ENCODE measurements around the gene GRID2.
"Not testable (repeated sequence)": the region's sequence is repeated elsewhere in the genome, so short reads cannot be mapped to it uniquely, and the experiment has no call there.

GRID2 gene

GRCh38 chr4:92362028-92362427 lies 58.3 kb downstream of the GRID2 start:
- H3K36me3 ChIP-seq (ENCODE audit: insufficient read depth, low read depth, low read length), result no peaks in the 10 kb centered on the region
- H3K27ac ChIP-seq (ENCODE audit: low read length), result no peak overlapping the region
- H3K4me3 ChIP-seq (ENCODE audit: low read length), result no peak overlapping the region
- no peak overlapping the region for H3K9ac ChIP-seq (ENCODE audit: low read depth, low read length)
- peaks cover 27% of the 10 kb centered on the region for H3K4me1 ChIP-seq (ENCODE audit: insufficient read depth, low read length)
- no peaks in the 10 kb centered on the region for H3K9me3 ChIP-seq (ENCODE audit: insufficient read depth, low read depth, low read length)
- H3K27me3 ChIP-seq (ENCODE audit: insufficient read depth, low read length), result no peaks in the 10 kb centered on the region

GRCh38 chr4:92368653-92369052 lies 64.9 kb downstream of the GRID2 start:
- Histone ChIP-seq H3K36me3 (ENCODE audit: insufficient read depth, low read depth, low read length) (no peaks in the 10 kb centered on the region; the same call in 1 of the 2 replicates), H3K4me3 (ENCODE audit: low read length) (no peak overlapping the region), H3K9ac (ENCODE audit: low read depth, low read length) (no peak overlapping the region), H3K27me3 (ENCODE audit: insufficient read depth, low read length) (no peaks in the 10 kb centered on the region), H3K9me3 (ENCODE audit: insufficient read depth, low read depth, low read length) (no peaks in the 10 kb centered on the region), H3K27ac (ENCODE audit: low read length) (no peak overlapping the region), H3K4me1 (ENCODE audit: insufficient read depth, low read length) (peaks cover 3% of the 10 kb centered on the region; the same call in 1 of the 2 replicates)

- Histone ChIP-seq H3K27me3 (ENCODE audit: insufficient read depth, low read length) (no peaks in the 10 kb centered on the region), H3K4me1 (ENCODE audit: insufficient read depth, low read length) (peaks cover 14% of the 10 kb centered on the region; the same call in 1 of the 2 replicates), H3K27ac (ENCODE audit: low read length) (no peak overlapping the region), H3K4me3 (ENCODE audit: low read length) (no peak overlapping the region), H3K9ac (ENCODE audit: low read depth, low read length) (no peak overlapping the region), H3K9me3 (ENCODE audit: insufficient read depth, low read depth, low read length) (peaks cover 10% of the 10 kb centered on the region), H3K36me3 (ENCODE audit: insufficient read depth, low read depth, low read length) (no peaks in the 10 kb centered on the region)
Measured at GRCh38 chr4:92381616-92382015, 77.8 kb downstream of the GRID2 start.

- H3K27me3 ChIP-seq (ENCODE audit: insufficient read depth, low read length), result no peaks in the 10 kb centered on the region
- H3K4me3 ChIP-seq (ENCODE audit: low read length), result no peak overlapping the region
- H3K9me3 ChIP-seq (ENCODE audit: insufficient read depth, low read depth, low read length), result peaks cover 4% of the 10 kb centered on the region
Measured at GRCh38 chr4:92382128-92382527, 78.4 kb downstream of the GRID2 start.

GRCh38 chr4:92387459-92388069 lies 83.8 kb downstream of the GRID2 start:
- Histone ChIP-seq H3K27me3 (ENCODE audit: insufficient read depth, low read length) (no peaks in the 10 kb centered on the region), H3K4me3 (ENCODE audit: low read length) (no peak overlapping the region), H3K27ac (ENCODE audit: low read length) (no peak overlapping the region), H3K9ac (ENCODE audit: low read depth, low read length) (no peak overlapping the region), H3K9me3 (ENCODE audit: insufficient read depth, low read depth, low read length) (no peaks in the 10 kb centered on the region), H3K36me3 (ENCODE audit: insufficient read depth, low read depth, low read length) (no peaks in the 10 kb centered on the region), H3K4me1 (ENCODE audit: insufficient read depth, low read length) (peaks cover 8% of the 10 kb centered on the region; the same call in 1 of the 2 replicates)

More at GRCh38 chr4:92382128-92382527, 78.4 kb downstream of the GRID2 start:
- Histone ChIP-seq H3K36me3 (ENCODE audit: insufficient read depth, low read depth, low read length) (no peaks in the 10 kb centered on the region), H3K9ac (ENCODE audit: low read depth, low read length) (no peak overlapping the region), H3K4me1 (ENCODE audit: insufficient read depth, low read length) (peaks cover 14% of the 10 kb centered on the region; the same call in 1 of the 2 replicates), H3K27ac (ENCODE audit: low read length) (no peak overlapping the region)

GRCh38 chr4:92399032-92399431 lies 95.3 kb downstream of the GRID2 start:
- no peaks in the 10 kb centered on the region for H3K36me3 ChIP-seq (ENCODE audit: insufficient read depth, low read depth, low read length)
- H3K9ac ChIP-seq (ENCODE audit: low read depth, low read length), result no peak overlapping the region

GRCh38 chr4:92403525-92403924 lies 99.8 kb downstream of the GRID2 start:
- not testable (repeated sequence) for H3K27ac ChIP-seq (ENCODE audit: low read length); H3K4me3 ChIP-seq (ENCODE audit: low read length); H3K9ac ChIP-seq (ENCODE audit: low read depth, low read length); H3K27me3 ChIP-seq (ENCODE audit: insufficient read depth, low read length); H3K36me3 ChIP-seq (ENCODE audit: insufficient read depth, low read depth, low read length); H3K9me3 ChIP-seq (ENCODE audit: insufficient read depth, low read depth, low read length)
- H3K4me1 ChIP-seq (ENCODE audit: insufficient read depth, low read length), result peaks cover 20% of the 10 kb centered on the region

More at GRCh38 chr4:92399032-92399431, 95.3 kb downstream of the GRID2 start:
- Histone ChIP-seq H3K9me3 (ENCODE audit: insufficient read depth, low read depth, low read length) (no peaks in the 10 kb centered on the region), H3K27ac (ENCODE audit: low read length) (no peak overlapping the region), H3K27me3 (ENCODE audit: insufficient read depth, low read length) (no peaks in the 10 kb centered on the region), H3K4me3 (ENCODE audit: low read length) (no peak overlapping the region), H3K4me1 (ENCODE audit: insufficient read depth, low read length) (peaks cover 28% of the 10 kb centered on the region)

- H3K27me3 ChIP-seq (ENCODE audit: insufficient read depth, low read length), result no peaks in the 10 kb centered on the region
- H3K4me1 ChIP-seq (ENCODE audit: insufficient read depth, low read length), result peaks cover 10% of the 10 kb centered on the region
- no peak overlapping the region for H3K9ac ChIP-seq (ENCODE audit: low read depth, low read length)
- H3K4me3 ChIP-seq (ENCODE audit: low read length), result no peak overlapping the region
- no peak overlapping the region for H3K27ac ChIP-seq (ENCODE audit: low read length)
- H3K36me3 ChIP-seq (ENCODE audit: insufficient read depth, low read depth, low read length), result no peaks in the 10 kb centered on the region
- H3K9me3 ChIP-seq (ENCODE audit: insufficient read depth, low read depth, low read length), result no peaks in the 10 kb centered on the region
Measured at GRCh38 chr4:92406488-92406887, 102.7 kb downstream of the GRID2 start.

GRCh38 chr4:92421920-92422319 lies 118.2 kb downstream of the GRID2 start:
- Histone ChIP-seq H3K4me3 (ENCODE audit: low read length) (no peak overlapping the region), H3K9ac (ENCODE audit: low read depth, low read length) (no peak overlapping the region), H3K4me1 (ENCODE audit: insufficient read depth, low read length) (peaks cover 27% of the 10 kb centered on the region), H3K27me3 (ENCODE audit: insufficient read depth, low read length) (no peaks in the 10 kb centered on the region), H3K27ac (ENCODE audit: low read length) (no peak overlapping the region), H3K9me3 (ENCODE audit: insufficient read depth, low read depth, low read length) (no peaks in the 10 kb centered on the region), H3K36me3 (ENCODE audit: insufficient read depth, low read depth, low read length) (no peaks in the 10 kb centered on the region)

- peak overlapping the region; percentile 50; the same call in 1 of the 2 replicates for H3K9ac ChIP-seq (ENCODE audit: low read depth, low read length)
Measured at GRCh38 chr4:92433272-92433758, 129.5 kb downstream of the GRID2 start.

GRCh38 chr4:92438722-92439121 lies 135.0 kb downstream of the GRID2 start:
- 0 out of 2 replicates have a peak overlapping the region, but pooled peaks have one; percentile 37 for H3K4me3 ChIP-seq (ENCODE audit: low read length)
- H3K36me3 ChIP-seq (ENCODE audit: insufficient read depth, low read depth, low read length), result peaks cover 13% of the 10 kb centered on the region
- H3K9me3 ChIP-seq (ENCODE audit: insufficient read depth, low read depth, low read length); H3K27me3 ChIP-seq (ENCODE audit: insufficient read depth, low read length): not testable (repeated sequence)
- peaks cover 28% of the 10 kb centered on the region; the same call in 1 of the 2 replicates for H3K4me1 ChIP-seq (ENCODE audit: insufficient read depth, low read length)
- peak overlapping the region; percentile 95 for H3K27ac ChIP-seq (ENCODE audit: low read length)
- peak overlapping the region; percentile 63; the same call in 1 of the 2 replicates for H3K9ac ChIP-seq (ENCODE audit: low read depth, low read length)

More at GRCh38 chr4:92433272-92433758, 129.5 kb downstream of the GRID2 start:
- peak overlapping the region; percentile 94 for H3K27ac ChIP-seq (ENCODE audit: low read length)
- H3K27me3 ChIP-seq (ENCODE audit: insufficient read depth, low read length), result no peaks in the 10 kb centered on the region
- H3K9me3 ChIP-seq (ENCODE audit: insufficient read depth, low read depth, low read length), result peaks cover 17% of the 10 kb centered on the region
- peaks cover 20% of the 10 kb centered on the region for H3K36me3 ChIP-seq (ENCODE audit: insufficient read depth, low read depth, low read length)
- H3K4me3 ChIP-seq (ENCODE audit: low read length), result no peak overlapping the region; the same call in 1 of the 2 replicates
- peaks cover 35% of the 10 kb centered on the region; the same call in 1 of the 2 replicates for H3K4me1 ChIP-seq (ENCODE audit: insufficient read depth, low read length)

- Histone ChIP-seq H3K4me3 (ENCODE audit: low read length) (peak overlapping the region; percentile 45; the same call in 1 of the 2 replicates), H3K4me1 (ENCODE audit: insufficient read depth, low read length) (peaks cover 44% of the 10 kb centered on the region), H3K36me3 (ENCODE audit: insufficient read depth, low read depth, low read length) (peaks cover 12% of the 10 kb centered on the region), H3K9ac (ENCODE audit: low read depth, low read length) (peak overlapping the region; percentile 37; the same call in 1 of the 2 replicates)
- not testable (repeated sequence) for H3K27ac ChIP-seq (ENCODE audit: low read length); H3K27me3 ChIP-seq (ENCODE audit: insufficient read depth, low read length); H3K9me3 ChIP-seq (ENCODE audit: insufficient read depth, low read depth, low read length)
Measured at GRCh38 chr4:92442131-92442530, 138.4 kb downstream of the GRID2 start.
